ENCODE measurements around the gene NXN.
"Not testable (repeated sequence)": the region's sequence is repeated elsewhere in the genome, so short reads cannot be mapped to it uniquely, and the experiment has no call there.

NXN gene

GRCh38 chr17:978103-979093 lies 1.2 kb downstream of the NXN start:
- no peak for FAIRE-seq

GRCh38 chr17:977166-977565 lies 2.4 kb downstream of the NXN start:
- no peak for FAIRE-seq

- no peak for FAIRE-seq
Observed at GRCh38 chr17:976312-976711, 3.3 kb downstream of the NXN start.

GRCh38 chr17:975371-975915 lies 4.1 kb downstream of the NXN start:
- no peak for FAIRE-seq

- not testable (repeated sequence) for FAIRE-seq
Observed at GRCh38 chr17:974778-975177, 4.8 kb downstream of the NXN start.

- no peak for FAIRE-seq
Observed at GRCh38 chr17:973053-973452, 6.5 kb downstream of the NXN start.

- not testable (repeated sequence) for FAIRE-seq
Observed at GRCh38 chr17:971861-972260, 7.7 kb downstream of the NXN start.

- FAIRE-seq = no peak
Observed at GRCh38 chr17:970364-970763, 9.2 kb downstream of the NXN start.

GRCh38 chr17:969811-970355 lies 9.7 kb downstream of the NXN start:
- no peak for FAIRE-seq

GRCh38 chr17:968812-969730 lies 10.5 kb downstream of the NXN start:
- FAIRE-seq = no peak

GRCh38 chr17:967122-967521 lies 12.5 kb downstream of the NXN start:
- FAIRE-seq = no peak

- no peak for FAIRE-seq
Observed at GRCh38 chr17:965311-965989, 14.1 kb downstream of the NXN start.

- FAIRE-seq = no peak
Observed at GRCh38 chr17:964876-965275, 14.7 kb downstream of the NXN start.

- FAIRE-seq = no peak
Observed at GRCh38 chr17:962670-963069, 16.9 kb downstream of the NXN start.

- FAIRE-seq = no peak
Observed at GRCh38 chr17:962166-962565, 17.4 kb downstream of the NXN start.

- FAIRE-seq = no peak
Observed at GRCh38 chr17:958712-959451, 20.7 kb downstream of the NXN start.

GRCh38 chr17:957856-958421 lies 21.6 kb downstream of the NXN start:
- no peak for FAIRE-seq

- no peak for FAIRE-seq
Observed at GRCh38 chr17:956905-957304, 22.7 kb downstream of the NXN start.

- FAIRE-seq = no peak
Observed at GRCh38 chr17:954431-955164, 25.0 kb downstream of the NXN start.

- no peak for FAIRE-seq
Observed at GRCh38 chr17:953767-954166, 25.8 kb downstream of the NXN start.

Data from colon (tissue), 2 donors.